GM18505 (cell line): ENCODE data around the gene C6orf89.

Source experiments
- ATAC-seq: cut with Tn5 transposase; IDR thresholded peaks from one replicate; pipeline ENCODE4 v1.9.1; 2021; ENCODE audit not compliant: unreplicated experiment
- POLR2A ChIP-seq: IDR thresholded peaks from 4 replicates; pipeline ENCODE4 v1.6.1; 2011; ENCODE audit warnings: borderline replicate concordance; ENCODE audit not compliant: insufficient read depth, insufficient read length; ENCODE audit errors: extremely low read depth

Gene C6orf89

GRCh38 chr6:36963451-36964290 is 77.9 kb downstream of the C6orf89 start:
- peak; percentile 31 for ATAC-seq
- TF ChIP-seq POLR2A, result no peak

GRCh38 chr6:36964349-36964748 is 78.6 kb downstream of the C6orf89 start:
- no peak for ATAC-seq
- no peak for TF ChIP-seq POLR2A

GRCh38 chr6:36964908-36965307 is 79.2 kb downstream of the C6orf89 start:
- no peak for ATAC-seq
- no peak for TF ChIP-seq POLR2A

- ATAC-seq, result no peak
- TF ChIP-seq POLR2A, result no peak
Measured at GRCh38 chr6:36967301-36967700, 81.5 kb downstream of the C6orf89 start.

- no peak for TF ChIP-seq POLR2A
- ATAC-seq, result no peak
Measured at GRCh38 chr6:36967757-36968156, 82.0 kb downstream of the C6orf89 start.

GRCh38 chr6:36968266-36968977 is 82.7 kb downstream of the C6orf89 start:
- ATAC-seq, result no peak
- no peak for TF ChIP-seq POLR2A

- TF ChIP-seq POLR2A, result no peak
- no peak for ATAC-seq
Measured at GRCh38 chr6:36969240-36969691, 83.5 kb downstream of the C6orf89 start.

GRCh38 chr6:36969988-36970891 is 84.5 kb downstream of the C6orf89 start:
- TF ChIP-seq POLR2A, result no peak

GRCh38 chr6:36970892-36971842 is 85.4 kb downstream of the C6orf89 start:
- no peak for TF ChIP-seq POLR2A
- ATAC-seq, result no peak

More at GRCh38 chr6:36969988-36970891, 84.5 kb downstream of the C6orf89 start:
- no peak for ATAC-seq

GRCh38 chr6:36971921-36972673 is 86.3 kb downstream of the C6orf89 start:
- no peak for TF ChIP-seq POLR2A
- ATAC-seq, result no peak

GRCh38 chr6:36973190-36973589 is 87.4 kb downstream of the C6orf89 start:
- TF ChIP-seq POLR2A, result no peak
- ATAC-seq, result no peak
